GM21526 (cell line): ENCODE data around the gene TECPR2.
A peak's percentile ranks its signal among the peaks of the same experiment; 100 is the strongest.

Source experiments
- ATAC-seq: cut with Tn5 transposase; IDR thresholded peaks from one replicate; pipeline ENCODE4 v1.9.1; 2021; ENCODE audit warnings: moderate library complexity; ENCODE audit not compliant: unreplicated experiment, low FRiP score

TECPR2 gene, protein sequence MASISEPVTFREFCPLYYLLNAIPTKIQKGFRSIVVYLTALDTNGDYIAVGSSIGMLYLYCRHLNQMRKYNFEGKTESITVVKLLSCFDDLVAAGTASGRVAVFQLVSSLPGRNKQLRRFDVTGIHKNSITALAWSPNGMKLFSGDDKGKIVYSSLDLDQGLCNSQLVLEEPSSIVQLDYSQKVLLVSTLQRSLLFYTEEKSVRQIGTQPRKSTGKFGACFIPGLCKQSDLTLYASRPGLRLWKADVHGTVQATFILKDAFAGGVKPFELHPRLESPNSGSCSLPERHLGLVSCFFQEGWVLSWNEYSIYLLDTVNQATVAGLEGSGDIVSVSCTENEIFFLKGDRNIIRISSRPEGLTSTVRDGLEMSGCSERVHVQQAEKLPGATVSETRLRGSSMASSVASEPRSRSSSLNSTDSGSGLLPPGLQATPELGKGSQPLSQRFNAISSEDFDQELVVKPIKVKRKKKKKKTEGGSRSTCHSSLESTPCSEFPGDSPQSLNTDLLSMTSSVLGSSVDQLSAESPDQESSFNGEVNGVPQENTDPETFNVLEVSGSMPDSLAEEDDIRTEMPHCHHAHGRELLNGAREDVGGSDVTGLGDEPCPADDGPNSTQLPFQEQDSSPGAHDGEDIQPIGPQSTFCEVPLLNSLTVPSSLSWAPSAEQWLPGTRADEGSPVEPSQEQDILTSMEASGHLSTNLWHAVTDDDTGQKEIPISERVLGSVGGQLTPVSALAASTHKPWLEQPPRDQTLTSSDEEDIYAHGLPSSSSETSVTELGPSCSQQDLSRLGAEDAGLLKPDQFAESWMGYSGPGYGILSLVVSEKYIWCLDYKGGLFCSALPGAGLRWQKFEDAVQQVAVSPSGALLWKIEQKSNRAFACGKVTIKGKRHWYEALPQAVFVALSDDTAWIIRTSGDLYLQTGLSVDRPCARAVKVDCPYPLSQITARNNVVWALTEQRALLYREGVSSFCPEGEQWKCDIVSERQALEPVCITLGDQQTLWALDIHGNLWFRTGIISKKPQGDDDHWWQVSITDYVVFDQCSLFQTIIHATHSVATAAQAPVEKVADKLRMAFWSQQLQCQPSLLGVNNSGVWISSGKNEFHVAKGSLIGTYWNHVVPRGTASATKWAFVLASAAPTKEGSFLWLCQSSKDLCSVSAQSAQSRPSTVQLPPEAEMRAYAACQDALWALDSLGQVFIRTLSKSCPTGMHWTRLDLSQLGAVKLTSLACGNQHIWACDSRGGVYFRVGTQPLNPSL (N-terminal part only)

DNA sequence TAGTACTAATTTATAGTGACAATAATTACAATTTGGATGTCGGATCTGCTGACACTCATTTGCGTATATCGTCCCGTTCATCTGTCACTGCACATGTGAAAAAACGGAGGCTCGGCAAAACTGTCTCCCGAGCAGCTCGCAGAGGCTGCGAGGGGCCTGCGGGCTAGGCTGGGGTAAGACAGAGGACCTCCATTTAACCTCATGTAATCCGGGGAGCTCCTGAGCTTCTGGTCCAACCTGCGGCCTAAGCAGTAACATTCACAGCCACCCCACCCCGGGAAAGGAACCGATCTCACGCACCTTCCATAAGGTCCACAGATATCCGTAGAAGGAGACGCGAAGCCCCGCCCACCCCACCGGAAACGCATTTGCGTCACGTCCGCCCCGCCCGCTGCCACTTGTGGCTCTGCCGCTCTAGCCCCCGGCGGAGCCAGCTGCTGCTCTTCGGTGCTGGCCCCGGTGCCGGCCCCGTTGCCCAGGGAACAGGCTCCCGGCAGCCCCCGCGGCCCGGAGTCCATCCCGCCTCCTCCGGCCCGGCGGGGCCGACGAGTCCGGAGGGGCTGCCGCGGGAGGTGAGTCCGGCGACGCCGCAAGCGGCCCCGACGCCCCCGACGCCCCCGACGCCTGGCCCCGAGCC is at the start of gene TECPR2, which contains the start of gene CINP:
Gene TECPR2, plus strand, starts transcription at position 397 of the 637 bp plus-strand sequence. CDS start 13,781 bp downstream, outside the sequence.
Gene CINP, minus strand, starts transcription at position 346 of the 637 bp plus-strand sequence. Its CDS starts 39 bp downstream, at position 307.
- peak; percentile 85 for ATAC-seq

DNA sequence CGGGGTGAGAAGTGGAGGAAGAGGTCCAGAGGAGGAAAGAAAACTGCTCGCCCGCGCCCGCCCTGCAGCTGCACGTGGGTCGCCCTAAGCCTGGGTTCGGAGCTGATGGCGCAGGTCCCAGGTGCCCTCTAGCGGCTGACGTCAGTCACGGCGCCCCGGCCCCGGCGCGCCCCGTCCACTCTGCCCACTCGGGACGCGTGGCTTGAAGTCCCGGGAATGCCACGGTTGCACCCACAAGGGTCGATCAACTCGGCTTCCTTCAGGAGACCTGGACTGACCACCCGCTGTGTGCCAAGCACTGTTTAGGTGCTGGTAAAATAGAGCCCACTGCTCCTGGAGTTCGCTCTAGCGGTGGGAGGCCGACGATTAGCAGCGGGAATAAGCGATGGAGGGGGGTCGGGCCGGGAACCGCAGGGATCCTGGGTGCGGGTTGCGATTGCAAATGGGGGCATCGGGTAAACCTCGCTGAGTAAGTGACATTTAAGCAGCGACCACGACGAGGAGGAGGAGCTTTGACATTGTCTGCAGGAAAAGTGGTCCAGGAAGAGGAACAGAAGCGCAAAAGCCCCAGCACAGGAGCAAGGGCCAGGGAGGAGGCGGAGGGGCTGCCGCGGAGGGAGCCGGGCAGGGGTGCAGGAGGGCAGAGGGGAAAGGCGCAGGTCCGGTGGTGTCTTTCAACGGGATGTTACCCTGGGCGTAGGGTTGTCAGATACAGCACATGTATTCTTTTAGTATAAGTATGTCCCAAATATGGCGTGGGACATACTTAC is 48.3 kb upstream of the TECPR2 start:
- ATAC-seq: peak; percentile 50

DNA sequence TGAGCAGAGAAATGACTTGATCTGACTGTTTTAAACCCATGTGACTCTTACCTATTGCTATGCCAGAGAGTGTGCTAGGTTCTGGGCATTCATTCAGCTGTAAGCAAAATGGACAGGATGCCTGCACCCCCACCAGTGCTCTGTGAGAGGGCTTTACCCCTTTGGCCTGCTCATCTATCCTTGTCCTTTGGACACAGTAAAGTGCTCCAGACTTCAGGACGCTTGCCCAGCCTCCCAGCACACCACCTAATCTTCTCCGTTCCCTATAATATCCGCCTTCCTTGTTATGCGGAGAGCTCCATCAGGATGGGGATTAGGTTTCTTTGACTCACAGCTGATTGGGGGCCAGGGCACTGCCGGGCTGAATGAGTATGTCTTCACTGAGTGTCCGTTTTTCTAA is 47.6 kb upstream of the TECPR2 start:
- no peak for ATAC-seq

DNA sequence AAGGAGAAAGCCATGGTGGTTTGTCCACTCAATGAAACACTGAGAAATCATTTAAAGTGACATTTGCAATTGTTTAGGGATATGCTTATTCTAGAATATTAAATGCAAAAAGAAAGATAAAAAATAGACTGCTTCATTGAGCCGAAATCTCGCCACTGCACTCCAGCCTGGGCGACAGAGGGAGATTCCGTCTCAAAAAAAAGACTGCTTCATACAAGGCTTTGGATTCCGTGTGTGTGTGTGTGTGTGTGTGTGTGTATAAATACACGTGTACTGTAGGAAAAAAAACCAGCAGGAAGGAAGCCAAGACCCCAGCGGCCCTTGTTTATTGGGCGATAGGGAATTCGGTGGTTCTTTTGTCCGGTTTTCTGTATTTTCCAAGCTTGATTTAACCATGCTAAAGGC is 46.4 kb upstream of the TECPR2 start:
- ATAC-seq: no peak

DNA sequence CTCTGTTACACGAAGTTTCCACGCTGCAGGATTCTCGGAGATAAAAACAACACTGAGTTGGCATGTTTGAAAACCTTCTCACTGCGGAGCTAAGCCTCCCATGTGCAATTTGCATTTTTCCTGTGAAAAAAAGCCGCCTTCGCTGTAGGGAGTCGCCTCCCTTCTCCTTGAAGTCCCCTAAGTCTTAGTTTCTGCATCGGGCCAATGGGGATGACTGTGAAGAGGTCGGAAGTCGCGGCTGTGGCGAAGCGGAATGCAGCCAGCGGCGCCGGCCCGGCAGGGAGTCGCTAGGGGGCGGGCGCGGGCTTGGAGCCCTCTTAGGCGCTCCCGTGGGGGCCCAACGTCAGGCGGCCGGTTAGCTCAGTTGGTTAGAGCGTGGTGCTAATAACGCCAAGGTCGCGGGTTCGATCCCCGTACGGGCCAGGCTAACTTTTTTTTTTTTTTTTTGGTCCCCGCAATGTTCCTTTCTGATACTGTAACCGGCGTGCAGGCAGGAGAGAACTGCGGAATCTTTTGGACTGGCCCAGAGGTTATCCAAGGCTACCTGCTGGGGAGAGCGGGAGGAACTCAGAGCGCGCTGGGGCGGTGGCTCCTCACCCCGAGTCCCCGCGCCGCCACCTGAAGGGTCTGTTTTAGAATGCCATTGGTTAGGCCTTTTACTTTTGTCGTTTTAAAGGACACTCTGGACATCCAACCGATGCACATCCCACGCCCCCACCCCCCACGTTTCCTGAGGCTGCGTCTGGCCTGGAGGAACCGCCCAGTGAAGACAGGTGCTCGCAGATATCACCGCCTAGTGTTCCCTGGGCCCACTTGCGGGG is 45.8 kb upstream of the TECPR2 start:
- peak; percentile 51 for ATAC-seq

DNA sequence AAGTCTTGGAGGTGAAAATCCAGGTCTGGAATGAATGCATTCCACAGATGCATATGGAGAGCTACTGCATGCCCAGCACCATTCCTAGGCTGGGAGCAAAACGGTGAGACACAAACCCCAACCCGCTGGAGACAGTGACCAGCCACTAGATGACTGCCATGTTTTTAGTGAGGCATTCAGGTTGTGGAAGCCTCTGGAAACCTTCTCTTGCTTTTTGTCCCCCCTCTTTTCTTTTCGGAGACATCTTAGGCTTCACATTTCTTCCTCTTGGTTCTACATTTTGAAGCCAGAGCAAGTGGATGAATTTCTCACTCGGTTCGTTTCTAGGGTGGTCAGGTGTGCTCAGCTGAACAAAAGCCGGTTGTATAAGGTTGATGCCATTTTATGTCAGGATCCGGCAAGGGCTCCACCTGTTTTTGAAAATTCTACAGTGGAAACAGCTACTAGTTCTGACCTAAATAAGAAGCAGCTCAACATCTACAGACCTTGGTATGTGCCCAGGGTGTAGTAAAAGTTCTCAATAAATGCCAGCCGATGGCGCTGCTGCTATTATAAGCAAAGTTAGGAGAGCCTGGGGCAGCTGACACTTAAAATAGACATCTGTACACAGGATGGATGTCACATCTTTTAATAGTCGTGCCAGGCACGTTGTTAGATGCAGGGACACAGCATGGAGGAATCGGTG is 45.0 kb upstream of the TECPR2 start:
- ATAC-seq: no peak

DNA sequence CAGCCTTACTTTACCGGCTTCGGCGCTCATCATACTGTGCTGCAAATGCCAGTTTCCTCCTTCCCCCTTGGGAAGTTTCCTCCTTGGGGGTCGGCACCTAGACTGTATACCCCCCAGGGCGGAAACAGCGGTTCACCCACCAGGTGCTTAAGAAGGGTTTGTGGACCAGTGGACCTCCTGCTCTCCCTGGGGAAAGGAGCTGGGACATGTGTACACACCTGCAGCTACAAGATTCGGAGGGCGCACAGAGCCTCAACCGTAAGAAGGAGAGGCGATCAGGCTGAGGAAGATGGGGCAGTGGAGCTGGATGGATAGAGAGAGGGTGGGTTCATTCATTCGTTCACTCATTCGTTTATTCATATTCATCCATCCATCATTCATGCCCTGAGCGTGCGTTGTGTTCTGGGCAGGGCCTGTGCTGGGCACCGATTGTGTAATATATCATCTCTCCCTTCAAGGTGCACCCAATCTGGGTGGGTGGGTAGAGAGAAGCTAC is 43.9 kb upstream of the TECPR2 start:
- no peak for ATAC-seq

DNA sequence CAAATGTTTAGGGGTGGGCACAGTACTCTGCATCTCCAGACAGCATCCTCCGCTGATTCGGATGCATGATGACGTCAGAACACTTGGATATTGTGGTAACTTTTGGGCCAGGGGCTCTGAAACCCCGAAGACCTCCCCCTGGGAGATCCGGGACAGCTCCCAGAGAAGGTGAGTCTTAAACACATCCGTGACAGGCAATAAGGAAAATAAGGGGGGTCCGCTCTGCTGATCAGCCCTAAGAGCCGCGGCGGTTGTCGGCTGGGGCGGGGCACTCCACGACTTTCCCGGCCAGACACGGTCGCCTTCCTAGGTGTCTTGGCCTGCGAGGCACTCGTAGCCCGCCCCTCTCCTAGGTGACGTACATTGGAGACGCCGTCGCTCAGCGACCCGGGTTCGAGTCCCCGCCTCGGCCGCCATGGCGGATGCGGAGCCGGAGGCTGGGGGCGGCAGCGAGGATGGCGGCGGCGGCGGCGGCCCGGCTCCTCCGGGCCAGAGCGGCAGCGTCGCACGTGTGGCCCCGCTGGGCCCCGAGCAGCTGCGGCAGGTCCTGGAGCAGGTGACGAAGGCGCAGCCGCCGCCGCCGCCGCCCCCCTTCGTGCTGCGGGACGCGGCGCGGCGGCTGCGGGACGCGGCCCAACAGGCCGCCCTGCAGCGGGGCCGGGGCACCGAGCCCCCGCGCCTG is 43.2 kb upstream of the TECPR2 start, which contains the start of gene ZNF839:
Gene ZNF839, plus strand, starts transcription at position 396 of the 682 bp plus-strand sequence. Its CDS starts 20 bp downstream, at position 416.
- peak; percentile 51 for ATAC-seq

DNA sequence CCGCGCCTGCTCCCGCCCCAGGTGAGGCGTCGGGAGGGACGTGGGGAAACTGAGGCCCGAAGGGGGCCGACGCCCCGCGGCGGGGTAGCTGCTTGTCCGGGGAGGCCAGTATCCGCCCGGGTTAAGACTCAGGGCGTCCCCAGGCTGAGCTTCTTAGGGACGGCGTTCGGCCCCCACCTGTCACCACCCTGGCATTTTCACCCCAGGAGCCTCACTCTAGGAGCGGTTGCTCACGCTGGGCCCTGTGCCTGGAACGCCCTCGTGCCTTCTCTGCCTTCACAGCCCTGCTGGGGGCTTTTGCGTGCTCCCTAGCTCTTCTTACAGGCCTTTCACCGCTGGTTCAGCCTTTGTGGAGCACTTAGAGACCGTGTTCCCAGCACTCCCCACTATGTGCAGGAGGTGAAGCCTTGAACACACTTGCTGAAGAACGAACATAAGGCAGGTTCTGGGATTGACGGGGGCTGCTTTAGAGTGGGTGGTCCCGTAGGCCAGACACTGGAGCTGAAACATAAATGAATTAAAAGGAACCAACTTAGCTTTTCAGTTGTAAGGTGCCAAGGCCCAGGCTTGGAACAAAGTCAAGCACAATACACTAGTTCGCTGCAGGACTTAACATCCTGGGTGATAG is 42.6 kb upstream of the TECPR2 start:
- ATAC-seq: peak; percentile 22

DNA sequence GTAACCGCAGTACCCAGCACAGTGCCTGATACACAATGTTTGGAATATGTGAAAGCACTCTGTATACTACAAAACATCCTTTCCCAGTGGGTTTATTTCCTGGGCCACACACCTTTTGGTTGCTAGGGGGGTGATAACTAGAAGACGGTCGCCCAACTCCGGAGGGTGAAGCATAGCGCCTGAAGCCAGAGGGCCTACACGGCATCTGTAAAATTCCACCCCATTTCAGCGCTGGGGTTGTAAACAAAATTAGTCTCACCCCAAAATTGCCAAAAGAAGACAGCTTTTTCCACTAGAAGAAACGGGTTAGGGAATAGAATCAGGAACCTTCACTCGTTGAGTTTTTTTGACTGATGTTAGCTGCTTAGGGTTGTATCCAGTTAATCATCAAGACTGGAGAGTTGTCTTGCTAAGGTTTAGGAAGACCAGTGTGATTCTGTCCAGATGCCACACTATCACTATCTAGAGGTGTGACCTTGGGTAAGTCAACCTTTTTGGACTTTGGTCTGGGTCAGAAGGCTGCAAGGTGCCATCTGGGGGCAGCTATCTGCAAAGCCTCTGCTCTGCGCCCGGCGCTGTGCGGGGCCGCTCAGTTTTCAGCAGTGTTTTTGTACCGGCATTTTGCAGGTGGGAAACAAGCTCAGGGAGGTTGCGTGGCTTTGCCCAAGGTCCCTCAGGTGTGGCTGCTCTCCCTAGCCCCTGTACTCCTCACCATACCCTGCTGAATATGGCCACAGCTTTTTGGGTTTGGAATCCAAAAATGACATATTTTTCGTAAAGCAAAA is 41.9 kb upstream of the TECPR2 start:
- ATAC-seq: no peak

DNA sequence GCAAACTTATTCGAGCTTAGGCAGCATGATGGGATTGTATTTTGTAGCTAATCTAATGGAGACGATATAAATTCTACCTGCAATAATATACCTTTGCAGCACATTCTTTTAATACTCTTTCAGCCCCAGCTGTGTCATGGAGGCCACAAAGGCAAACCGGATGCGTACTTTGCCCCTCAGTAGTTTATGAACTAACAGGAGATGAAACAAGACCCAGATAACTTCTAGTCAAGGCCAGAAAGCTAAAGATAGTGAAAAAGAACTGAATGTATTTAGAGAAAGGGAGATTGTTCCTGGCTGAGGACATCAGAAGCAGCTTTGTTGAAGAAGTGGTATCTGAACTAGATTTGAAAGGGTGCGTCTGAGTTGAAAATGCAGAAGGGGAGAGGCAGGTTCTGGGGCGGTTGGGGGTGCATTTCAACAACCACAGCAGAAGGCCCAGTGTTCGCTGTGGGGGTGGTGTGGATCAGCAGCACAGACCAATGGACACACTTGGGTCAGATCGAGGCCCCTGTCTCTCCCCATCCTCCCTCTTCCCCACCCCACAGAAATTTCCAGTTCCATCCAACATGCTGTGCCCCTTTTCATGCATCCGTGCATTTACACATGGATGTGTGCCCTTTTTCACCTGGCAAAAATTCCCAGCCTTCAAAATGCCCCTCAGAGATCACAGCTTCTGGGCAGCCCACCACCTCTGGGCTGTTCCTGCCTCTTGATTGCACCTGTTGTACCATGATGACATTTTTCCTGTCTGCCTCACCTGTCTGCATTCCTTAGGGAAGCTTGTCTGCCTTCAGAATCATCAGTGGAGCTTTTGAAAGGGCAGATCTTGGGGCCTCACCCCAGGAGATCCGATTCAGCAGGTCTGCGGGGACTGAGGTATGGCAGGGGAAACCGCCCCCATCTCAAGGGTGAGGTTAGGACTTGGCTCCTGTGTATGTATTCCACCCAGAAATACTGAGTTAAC is 41.0 kb upstream of the TECPR2 start:
- no peak for ATAC-seq

DNA sequence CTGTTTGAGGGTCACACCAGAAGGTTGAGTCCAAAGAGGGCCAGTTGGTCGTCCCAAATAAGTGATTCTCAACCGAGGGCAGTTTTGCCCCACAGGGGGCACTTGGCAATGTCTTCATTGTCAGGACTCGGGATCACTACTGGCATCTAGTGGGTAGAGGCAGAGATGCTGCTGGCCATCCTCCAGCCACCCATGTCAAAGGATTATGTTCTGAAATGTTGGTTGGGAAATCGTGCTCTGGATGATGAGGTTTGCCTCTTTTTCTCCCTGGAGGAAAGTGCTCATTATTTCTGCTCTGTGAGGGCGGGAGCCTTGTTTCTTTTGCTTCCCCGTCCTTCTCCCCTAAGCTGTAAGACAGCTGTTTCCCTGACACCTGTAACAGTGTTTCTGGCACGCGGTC is 39.6 kb upstream of the TECPR2 start:
- ATAC-seq: no peak

DNA sequence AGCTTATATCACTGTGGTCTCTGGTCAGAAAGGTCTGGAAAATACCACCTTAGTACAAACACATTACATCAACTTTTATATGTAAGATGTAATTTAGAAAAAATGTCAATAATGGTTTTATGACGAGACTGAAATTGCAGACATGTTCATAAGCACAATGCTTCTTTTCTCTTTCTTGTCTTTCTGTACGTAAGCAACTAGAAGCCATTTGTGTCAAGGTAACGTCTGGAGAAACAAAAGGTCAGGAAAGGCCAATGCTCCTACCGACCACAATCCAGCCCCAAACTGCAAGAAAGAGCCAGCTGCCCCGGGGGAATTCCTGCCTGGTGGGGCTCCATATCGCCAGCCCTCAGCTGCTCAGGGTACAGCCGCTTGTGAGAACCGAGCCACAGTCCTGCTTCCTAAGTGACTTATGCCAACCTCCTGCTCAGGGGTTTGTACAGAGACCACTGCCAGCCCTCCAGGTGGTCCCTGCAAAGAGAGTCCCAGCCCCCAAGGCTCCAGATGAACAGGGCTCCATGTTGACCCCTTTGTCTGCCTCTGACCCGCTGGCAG is 36.9 kb upstream of the TECPR2 start:
- no peak for ATAC-seq

DNA sequence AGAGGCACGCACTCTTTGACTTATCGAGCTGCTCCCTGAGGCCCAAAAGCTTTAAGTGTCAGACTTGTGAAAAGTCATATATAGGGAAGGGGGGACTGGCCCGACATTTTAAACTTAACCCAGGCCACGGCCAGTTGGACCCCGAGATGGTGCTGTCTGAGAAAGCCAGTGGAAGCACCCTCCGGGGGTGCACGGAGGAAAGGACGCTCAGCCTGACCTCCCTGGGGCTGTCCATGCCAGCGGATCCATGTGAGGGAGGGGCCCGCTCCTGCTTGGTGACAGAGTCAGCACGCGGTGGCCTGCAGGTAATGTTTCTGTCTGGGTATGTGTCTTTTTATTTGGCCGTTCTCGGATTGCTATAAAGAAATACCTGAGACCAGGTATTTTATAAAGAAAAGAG is 36.2 kb upstream of the TECPR2 start:
- no peak for ATAC-seq
